Measurements from ENCODE around the gene DUSP28.
"Not testable (repeated sequence)": the region's sequence is repeated elsewhere in the genome, so short reads cannot be mapped to it uniquely, and the experiment has no call there.

The DUSP28 gene

GRCh38 chr2:240528406-240529040, 31.6 kb upstream of the DUSP28 start:
- no peak for DNase-seq

DNA sequence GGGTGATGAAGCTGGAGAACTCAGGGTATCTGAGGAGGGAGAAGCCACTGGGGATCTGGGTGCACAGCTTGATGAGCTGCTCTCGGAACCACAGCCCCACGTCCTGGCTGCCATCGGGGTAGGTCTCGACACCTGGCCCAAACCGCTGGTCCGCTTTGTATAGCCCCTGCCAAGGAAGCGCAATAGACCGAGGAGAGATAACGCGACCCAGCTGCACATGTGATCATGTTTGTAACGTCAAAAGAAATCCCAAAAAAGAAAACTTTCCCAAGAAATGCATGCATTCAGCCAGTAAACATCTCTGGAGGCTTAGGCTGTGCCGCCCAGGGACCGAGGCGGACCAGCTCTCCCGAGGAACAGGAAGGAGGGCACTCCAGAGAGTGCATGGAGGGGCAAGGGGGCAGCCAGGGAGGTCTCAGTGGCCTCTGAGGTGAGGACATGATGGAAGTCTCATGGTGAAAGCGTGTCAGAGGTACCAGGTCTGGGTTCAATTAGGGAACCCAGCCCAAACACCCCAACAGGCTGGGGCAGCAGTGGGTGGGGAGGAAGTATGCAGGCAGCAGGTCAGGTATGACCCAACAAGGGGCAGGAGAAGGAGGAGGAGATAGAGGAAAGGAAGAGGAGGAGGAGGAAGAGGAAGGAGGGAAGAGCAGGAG, 30.7 kb upstream of the DUSP28 start:
- no peak for DNase-seq

GRCh38 chr2:240530181-240530580, 30.0 kb upstream of the DUSP28 start:
- DNase-seq, result no peak

GRCh38 chr2:240531038-240531437, 29.1 kb upstream of the DUSP28 start:
- no peak for DNase-seq

- no peak for DNase-seq
Observed at GRCh38 chr2:240532031-240532775, 28.0 kb upstream of the DUSP28 start.

DNA sequence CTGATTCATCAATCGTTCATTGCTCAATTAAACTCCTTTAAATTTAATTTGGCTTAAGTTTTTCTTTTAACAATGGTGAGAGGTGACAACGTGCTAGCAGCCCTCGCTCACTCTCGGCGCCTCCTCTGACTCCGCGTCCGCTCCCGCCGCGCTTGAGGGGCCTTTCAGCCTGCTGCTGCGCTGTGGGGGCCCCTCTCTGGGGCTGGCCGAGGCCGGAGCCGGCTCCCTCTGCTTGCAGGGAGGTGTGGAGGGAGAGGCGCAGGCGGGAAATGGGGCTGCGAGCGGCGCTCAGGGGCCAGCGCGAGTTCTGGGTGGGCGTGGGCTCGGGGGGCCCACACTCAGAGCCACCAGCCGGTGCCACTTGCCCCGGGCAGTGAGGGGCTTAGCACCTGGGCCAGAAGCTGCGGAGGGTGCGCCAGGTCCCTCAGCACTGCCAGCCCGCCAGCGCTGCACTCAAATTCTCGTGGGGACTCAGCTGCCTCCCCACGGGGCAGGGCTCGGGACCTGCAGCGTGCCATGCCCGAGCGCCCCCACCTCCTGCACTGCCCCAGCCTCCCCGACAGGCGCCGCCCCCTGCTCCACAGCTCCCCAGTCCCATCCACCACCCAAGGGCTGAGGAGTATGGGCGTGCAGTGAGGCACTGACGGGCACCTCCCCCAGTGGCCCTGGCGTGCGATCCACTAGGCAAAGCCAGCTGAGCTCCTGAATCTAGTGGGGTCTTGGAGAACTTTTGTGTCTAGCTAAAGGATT, 22.0 kb upstream of the DUSP28 start:
- no peak for DNase-seq

DNA sequence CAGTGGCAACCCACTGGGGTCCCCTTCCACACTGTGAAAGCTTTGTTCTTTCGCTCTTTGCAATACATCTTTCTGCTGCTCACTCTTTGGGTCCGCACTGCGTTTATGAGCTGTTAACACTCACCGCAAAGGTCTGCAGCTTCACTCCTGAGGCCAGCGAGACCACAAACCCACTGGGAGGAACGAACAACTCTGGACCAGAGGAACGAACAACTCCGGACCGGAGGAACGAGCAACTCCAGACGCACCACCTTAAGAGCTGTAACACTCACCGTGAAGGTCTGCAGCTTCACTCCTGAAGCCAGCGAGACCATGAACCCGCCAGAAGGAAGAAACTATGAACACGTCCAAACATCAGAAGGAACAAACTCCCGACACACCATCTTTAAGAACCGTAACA, 21.1 kb upstream of the DUSP28 start:
- DNase-seq, result not testable (repeated sequence)

DNA sequence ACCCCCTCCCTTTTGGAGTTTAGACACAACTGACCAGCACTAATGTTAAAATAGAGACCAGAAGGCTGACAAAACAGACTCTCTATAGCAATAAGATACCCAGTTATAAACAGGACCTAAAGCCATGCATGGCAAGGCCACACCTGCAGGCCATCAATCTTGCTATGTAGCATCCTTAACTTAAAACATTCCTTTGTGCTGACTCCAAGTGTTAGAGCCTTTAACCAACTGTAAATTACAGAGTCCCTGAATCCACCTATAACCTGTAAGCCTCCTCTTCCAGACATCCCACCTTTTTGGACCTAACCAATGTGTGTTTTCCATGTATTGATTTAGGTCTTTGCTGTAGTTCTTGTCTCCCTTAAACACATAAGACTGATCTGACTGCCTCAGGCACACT, 20.3 kb upstream of the DUSP28 start:
- no peak for DNase-seq

- no peak for DNase-seq
Observed at GRCh38 chr2:240551288-240551687, 8.9 kb upstream of the DUSP28 start.

GRCh38 chr2:240551811-240552210, 8.3 kb upstream of the DUSP28 start:
- no peak for DNase-seq

- no peak for DNase-seq
Observed at GRCh38 chr2:240553956-240554480, 6.1 kb upstream of the DUSP28 start.

DNA sequence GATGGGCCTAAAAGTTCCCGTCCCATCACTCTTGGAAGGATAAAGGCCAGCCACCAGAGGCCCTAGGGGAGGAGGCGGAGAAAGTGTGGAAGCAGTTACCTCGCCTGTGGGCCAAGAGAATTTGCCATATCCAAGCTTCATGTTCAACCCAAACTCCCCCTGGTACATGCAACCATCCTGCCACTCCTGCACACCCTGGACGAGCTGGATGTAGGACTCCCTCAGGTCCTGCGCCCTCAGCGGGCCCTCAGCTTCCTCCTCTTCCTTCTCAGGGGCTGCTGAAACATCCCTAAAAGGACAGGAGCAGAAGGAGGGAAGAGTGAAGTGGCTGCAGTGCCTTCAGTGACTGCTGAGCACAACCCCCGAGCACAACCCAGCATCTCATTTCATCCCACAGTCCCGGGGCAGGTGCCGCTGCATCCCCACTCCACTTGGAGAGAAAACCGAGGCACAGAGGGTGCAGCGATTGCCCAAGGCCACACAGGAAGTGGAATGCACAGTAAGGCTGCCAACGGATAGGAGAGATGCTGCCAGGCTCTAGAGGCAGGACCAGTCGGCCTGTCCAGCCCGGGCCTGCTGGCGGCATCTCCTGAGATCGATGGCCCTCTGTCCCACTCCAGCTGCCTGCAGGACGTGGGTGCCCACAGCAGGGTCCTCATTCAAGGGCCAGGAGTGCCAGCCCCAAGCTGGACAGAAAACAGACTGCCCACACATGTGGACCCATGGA, 5.2 kb upstream of the DUSP28 start:
- DNase-seq, result no peak

DNA sequence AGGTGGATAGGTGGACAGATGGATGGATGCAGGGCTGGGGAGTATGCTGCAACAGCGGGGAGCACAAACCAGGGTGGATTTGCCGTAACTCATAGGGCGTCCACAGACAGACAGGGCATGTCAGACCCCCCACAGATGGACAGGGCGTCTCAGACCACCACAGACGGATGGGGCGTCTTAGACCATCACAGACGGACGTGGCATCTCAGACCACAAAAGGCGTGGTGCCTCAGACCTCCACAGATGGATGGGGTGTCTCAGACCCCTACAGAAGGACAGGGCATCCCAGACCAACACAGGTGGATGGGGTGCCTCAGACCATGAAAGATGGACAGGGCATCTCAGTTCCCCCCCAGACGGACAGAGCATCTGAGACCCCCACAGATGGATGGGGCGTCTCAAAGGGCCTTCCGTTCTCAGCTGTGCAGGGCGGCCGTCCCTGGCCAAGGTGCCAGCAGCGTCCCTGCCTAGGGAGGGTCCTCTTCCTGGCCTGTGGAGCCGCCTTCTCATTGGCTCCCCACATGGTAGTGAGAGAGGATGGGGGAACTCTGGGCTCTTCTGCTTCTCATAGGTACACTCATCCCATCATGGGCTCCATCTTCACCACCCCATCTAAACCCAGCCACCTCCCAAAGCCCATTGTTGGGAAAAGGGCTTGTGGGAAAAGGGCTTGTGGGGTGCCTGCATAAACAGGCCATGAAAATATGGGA, 4.5 kb upstream of the DUSP28 start:
- DNase-seq, result no peak

DNA sequence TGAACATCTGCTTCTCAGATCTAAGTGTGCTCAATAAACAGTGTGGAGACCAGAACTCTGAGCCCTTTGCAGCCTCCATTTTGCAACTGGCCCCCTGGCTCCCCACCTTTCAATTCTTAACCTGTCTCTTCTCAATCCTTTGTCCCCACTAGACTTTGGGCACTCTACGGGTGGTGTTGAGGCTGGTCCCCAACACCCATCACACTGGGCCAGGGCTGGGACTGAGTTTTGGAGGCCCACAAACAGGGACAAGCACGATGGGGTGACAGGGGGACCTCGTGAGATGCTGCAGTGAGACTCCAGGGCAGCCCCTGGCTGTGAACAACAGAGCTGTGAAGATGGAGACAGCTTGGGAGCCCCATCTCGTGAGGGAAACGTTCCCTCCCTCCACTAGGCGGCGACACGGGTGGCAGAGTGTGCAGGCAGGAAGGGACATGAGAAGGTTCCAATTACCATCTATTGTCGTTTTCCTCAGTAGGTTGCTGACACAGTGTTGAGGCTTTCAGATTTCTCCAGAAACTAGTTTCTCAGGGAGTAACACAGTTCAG, 3.5 kb upstream of the DUSP28 start:
- no peak for DNase-seq

DNA sequence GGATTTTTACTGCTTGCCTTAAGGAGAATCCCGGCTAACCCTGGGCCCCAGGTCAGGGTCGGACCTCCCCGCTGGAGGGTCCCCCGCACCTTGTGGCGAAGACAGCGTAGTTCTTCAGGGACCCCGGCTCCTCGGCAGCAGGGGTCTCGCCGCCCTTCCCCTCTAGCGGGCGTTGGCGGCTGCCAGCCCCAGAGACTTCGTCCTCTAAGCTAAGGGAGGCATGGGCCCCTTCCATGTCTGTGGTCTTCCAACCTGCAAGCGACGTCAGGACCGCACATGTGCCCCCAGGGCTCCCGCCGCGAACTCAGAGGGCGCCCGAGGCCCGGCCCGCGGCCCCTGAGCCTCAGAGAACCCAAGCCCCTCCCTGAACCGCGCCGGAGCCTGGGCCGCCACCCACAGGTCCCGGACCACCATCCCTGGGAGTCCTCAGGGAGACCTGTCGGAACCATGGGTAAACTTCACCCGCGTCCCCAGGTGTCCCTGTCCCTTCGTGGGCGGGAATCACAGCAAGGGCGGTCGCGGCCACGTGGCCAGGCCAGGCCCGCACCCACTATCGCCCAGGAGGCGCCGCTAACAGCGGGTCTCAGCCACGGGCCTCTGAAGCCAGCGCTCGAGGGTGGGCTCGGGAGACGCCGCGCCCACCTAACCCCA, 2.9 kb upstream of the DUSP28 start:
- DNase-seq, result no peak

DNA sequence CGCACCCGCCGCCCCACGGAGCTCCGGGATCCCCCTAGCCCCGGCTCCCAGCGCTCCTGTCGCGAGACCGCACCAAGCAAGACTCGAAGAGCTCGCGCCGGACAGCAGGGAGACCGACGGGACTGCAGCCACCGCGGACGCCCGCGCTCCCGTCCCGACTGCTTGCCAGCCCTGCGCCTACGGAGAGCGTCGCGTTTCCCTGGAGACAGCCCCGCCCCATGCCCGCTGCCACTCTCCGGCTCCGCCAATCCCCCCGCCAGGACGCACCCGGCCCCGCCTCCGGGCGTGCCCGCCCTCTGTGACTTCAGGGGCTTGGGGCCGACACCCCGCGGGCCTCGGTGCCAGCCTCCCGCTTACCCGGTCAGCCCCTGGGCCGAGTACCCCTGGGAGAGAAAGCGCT, 2.3 kb upstream of the DUSP28 start, which contains the start of gene ANKMY1:
Gene ANKMY1, minus strand, starts transcription at position 181 of the 400 bp plus-strand sequence. CDS start 653 bp downstream, outside the sequence.
- no peak for DNase-seq

DNA sequence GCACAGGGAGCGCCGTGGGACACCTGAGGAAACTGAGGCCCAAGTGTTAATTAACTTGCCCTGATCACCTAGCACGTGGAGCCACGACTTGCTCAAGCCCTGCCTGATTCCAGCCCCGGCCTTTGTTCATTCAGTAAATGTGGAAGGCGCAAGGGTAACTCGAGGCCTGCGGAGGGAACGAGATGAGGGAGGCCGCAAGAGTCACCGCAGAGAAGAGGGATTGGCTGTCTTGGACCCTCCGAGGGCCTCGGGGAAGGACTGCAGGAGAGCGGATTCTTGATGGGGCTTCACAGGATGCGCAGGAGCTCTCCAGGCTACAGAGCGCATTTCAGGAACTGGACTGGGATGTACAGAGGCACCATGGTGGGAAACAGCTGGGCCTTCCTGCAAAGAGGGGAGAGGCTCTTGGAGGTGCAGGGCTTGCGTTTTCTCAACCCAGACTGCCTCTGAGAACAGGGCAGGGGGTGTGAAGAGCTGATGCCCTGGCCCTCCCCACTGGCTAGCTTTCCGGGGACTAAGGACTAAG, 1.9 kb upstream of the DUSP28 start:
- DNase-seq, result no peak

GRCh38 chr2:240559286-240559685, 871 bp upstream of the DUSP28 start:
- no peak for DNase-seq

DNA sequence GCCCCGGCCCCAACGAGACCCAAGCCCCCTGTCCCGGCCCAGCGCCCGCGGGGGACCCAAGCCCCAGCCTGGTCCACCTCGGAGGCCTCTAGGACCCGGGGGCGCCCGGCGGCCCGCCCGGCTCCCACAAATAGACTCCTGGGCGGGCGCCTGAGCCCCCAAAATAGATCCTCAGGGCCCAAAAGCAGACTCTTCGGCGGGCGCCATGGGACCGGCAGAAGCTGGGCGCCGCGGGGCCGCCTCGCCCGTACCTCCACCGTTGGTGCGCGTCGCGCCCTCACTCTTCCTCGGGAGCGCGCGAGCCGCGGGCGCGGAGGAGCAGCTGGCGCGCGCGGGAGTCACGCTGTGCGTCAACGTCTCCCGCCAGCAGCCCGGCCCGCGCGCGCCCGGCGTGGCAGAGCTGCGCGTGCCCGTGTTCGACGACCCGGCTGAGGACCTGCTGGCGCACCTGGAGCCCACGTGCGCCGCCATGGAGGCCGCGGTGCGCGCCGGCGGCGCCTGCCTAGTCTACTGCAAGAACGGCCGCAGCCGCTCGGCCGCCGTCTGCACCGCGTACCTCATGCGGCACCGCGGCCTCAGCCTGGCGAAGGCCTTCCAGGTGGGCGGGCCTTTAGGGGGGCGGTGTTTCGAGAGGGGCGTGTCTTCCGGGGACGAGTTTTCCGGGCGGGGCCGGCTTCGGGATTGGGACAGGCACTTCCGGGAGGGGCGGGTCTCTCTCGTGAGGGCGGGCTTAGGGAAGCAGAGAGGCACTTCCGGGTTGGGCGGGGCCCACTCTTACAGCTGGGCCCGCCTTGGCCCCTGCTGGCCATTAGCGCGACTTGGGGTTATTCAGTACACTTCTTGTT, 545 bp downstream of the DUSP28 start:
- peak; percentile 93 for DNase-seq

Data from DMS79 (cell line).